SU-DHL-6 (cell line): ENCODE data around the gene SCG5.
"Not testable (repeated sequence)": the region's sequence is repeated elsewhere in the genome, so short reads cannot be mapped to it uniquely, and the experiment has no call there.

Experiments
- CTCF ChIP-seq: fragments of 200-600 bp; sonication (generic); IDR thresholded peaks from one replicate; pipeline ENCODE4 v1.5.1; 2017; ENCODE audit warnings: antibody characterized with exemption, mild to moderate bottlenecking, low read length, moderate library complexity; ENCODE audit not compliant: insufficient read depth, poor library complexity, severe bottlenecking
- EZH2phosphoT487 ChIP-seq: fragments of 200-600 bp; sonication (generic), shearing (Covaris generic); conservative IDR thresholded peaks from 2 replicates; pipeline ENCODE4 v1.6.1; 2018; ENCODE audit warnings: mild to moderate bottlenecking, antibody characterized with exemption, low read length, moderate library complexity, mixed read lengths

GRCh38 chr15:32615871-32616426, 25.6 kb upstream of the SCG5 start:
- not testable (repeated sequence) for TF ChIP-seq CTCF, EZH2phosphoT487
